Measurements from ENCODE around the gene CDK13. TPM values are rescaled to one million over a fixed set of nuclear protein-coding genes. Genes with fewer than 3 reads are reported as not detected.

Gene CDK13
- total RNA-seq: 68.6 TPM

GRCh38 chr7:39949971-39950472, at the start of gene CDK13:
Gene CDK13, plus strand, starts transcription at chr7:39950256. Its CDS starts 386 bp downstream, at chr7:39950642.
- Histone ChIP-seq H3K36me3 (no peaks in the 10 kb centered on the region), H3K9me3 (no peaks in the 10 kb centered on the region), H3K27ac (peak within 1 kb of the TSS; percentile 100), H3K27me3 (no peaks in the 10 kb centered on the region), H3K4me3 (peak within 1 kb of the TSS; percentile 98 to 100), H3K4me1 (peaks cover 6 to 22% of the 10 kb centered on the region in 2 donors)
- intact Hi-C loops (cut with DNase I): loop anchor here (1.0 to 10.0 kb wide), 6 partner anchors 53 to 1755 kb away; partner anchors contain the start of genes INHBA, MPLKIP and RALA
- DNase-seq (ENCODE audit: low spot score in 2 of 2): peak; percentile 37 to 88
- TF ChIP-seq CTCF (IDR thresholded peaks at IDR 0.05): no peak

GRCh38 chr7:39904077-39904486, 46.0 kb upstream of the CDK13 start:
- TF ChIP-seq CTCF (IDR thresholded peaks at IDR 0.05): no peak
- no peak for DNase-seq (ENCODE audit: low spot score in 2 of 2)
- Histone ChIP-seq H3K27ac (no peak overlapping the region), H3K27me3 (no peaks in the 10 kb centered on the region), H3K9me3 (no peaks in the 10 kb centered on the region), H3K36me3 (no peaks in the 10 kb centered on the region), H3K4me1 (no peaks in the 10 kb centered on the region), H3K4me3 (no peak overlapping the region)
- intact Hi-C loops (cut with DNase I): no loop called here

GRCh38 chr7:39908141-39908540, 41.9 kb upstream of the CDK13 start:
- H3K4me3 ChIP-seq: no peak overlapping the region
- TF ChIP-seq CTCF (IDR thresholded peaks at IDR 0.05): no peak
- no peaks in the 10 kb centered on the region for H3K27me3 ChIP-seq
- intact Hi-C loops (cut with DNase I): no loop called here
- no peak overlapping the region for H3K27ac ChIP-seq
- no peaks in the 10 kb centered on the region for H3K4me1 ChIP-seq
- H3K36me3 ChIP-seq: no peaks in the 10 kb centered on the region
- H3K9me3 ChIP-seq: no peaks in the 10 kb centered on the region
- DNase-seq (ENCODE audit: low spot score in 2 of 2): no peak

GRCh38 chr7:39908973-39909372, 41.1 kb upstream of the CDK13 start:
- Histone ChIP-seq H3K9me3 (no peaks in the 10 kb centered on the region), H3K4me3 (no peak overlapping the region), H3K4me1 (no peaks in the 10 kb centered on the region), H3K36me3 (no peaks in the 10 kb centered on the region), H3K27ac (no peak overlapping the region), H3K27me3 (no peaks in the 10 kb centered on the region)
- DNase-seq (ENCODE audit: low spot score in 2 of 2): no peak
- no peak for TF ChIP-seq CTCF (IDR thresholded peaks at IDR 0.05)
- intact Hi-C loops (cut with DNase I): no loop called here

- Histone ChIP-seq H3K27ac (no peak overlapping the region), H3K9me3 (no peaks in the 10 kb centered on the region), H3K36me3 (no peaks in the 10 kb centered on the region), H3K4me3 (no peak overlapping the region), H3K4me1 (no peaks in the 10 kb centered on the region), H3K27me3 (no peaks in the 10 kb centered on the region)
- no peak for TF ChIP-seq CTCF (IDR thresholded peaks at IDR 0.05)
- intact Hi-C loops (cut with DNase I): no loop called here
- no peak for DNase-seq (ENCODE audit: low spot score in 2 of 2)
These were observed 40.5 kb upstream of the CDK13 start for GRCh38 chr7:39909526-39909925.
